HG02571 (cell line): ENCODE results near the gene LCE4A.

Experiments
- ATAC-seq: cut with Tn5 transposase; IDR thresholded peaks from one replicate; pipeline ENCODE4 v1.9.1; 2021; ENCODE audit warnings: mild to moderate bottlenecking, moderate library complexity; ENCODE audit not compliant: unreplicated experiment

LCE4A gene

GRCh38 chr1:152745289-152745704 lies 37.3 kb downstream of the LCE4A start:
- no peak for ATAC-seq

GRCh38 chr1:152745765-152746444 lies 37.9 kb downstream of the LCE4A start:
- ATAC-seq, result no peak

- no peak for ATAC-seq
Measured at GRCh38 chr1:152747831-152748230, 39.9 kb downstream of the LCE4A start.

- ATAC-seq, result no peak
Measured at GRCh38 chr1:152752225-152752624, 44.3 kb downstream of the LCE4A start.

GRCh38 chr1:152753586-152753985 lies 45.6 kb downstream of the LCE4A start:
- no peak for ATAC-seq

GRCh38 chr1:152756872-152757271 lies 48.9 kb downstream of the LCE4A start:
- ATAC-seq, result no peak

GRCh38 chr1:152757747-152758146 lies 49.8 kb downstream of the LCE4A start, which contains the start of gene KPRP:
Gene KPRP (plus strand): TSS chr1:152758025. CDS start chr1:152759589, 1,564 bp downstream.
- ATAC-seq, result no peak

- no peak for ATAC-seq
Measured at GRCh38 chr1:152758636-152759035, 50.7 kb downstream of the LCE4A start.
